ENCODE data around the gene FNDC3B.
"Not testable (repeated sequence)": the region's sequence is repeated elsewhere in the genome, so short reads cannot be mapped to it uniquely, and the experiment has no call there.

The FNDC3B gene

DNA sequence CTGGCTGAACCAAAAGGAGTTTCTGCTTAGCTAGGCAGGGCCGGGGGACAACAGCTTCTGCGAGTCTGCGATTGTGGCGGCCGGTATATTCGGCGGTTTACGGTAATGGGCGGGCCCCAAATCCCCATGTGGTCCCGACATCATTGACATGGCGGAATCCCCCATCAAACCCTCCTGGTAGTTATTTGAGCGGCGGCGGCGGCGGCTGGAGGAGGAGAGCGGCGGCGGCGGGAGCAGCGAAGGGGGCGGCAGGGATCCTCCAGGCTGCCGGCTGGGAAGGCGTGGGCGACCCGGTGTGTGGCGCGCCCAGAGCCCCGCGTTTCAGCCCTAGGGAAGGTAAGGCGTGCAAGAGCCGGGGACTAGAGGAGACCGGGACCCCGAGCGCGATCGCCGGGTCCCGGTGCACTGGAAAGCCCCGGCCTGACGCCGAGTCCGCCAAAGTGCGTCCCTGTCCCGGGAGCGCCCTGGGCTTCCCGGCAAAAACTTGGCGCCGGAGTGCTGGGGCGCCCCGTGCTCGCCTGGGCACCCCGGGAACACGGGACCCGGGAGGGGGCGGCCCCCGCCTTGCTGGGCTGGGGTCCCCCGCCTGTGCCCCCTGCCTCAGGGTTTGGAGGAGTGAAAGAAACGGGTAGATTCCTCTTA lies at the start of gene FNDC3B:
Gene FNDC3B (plus strand): TSS at position 143 of the 642 bp plus-strand sequence. CDS start 72,902 bp downstream, outside the sequence.
- DNase-seq = peak; percentile 91

DNA sequence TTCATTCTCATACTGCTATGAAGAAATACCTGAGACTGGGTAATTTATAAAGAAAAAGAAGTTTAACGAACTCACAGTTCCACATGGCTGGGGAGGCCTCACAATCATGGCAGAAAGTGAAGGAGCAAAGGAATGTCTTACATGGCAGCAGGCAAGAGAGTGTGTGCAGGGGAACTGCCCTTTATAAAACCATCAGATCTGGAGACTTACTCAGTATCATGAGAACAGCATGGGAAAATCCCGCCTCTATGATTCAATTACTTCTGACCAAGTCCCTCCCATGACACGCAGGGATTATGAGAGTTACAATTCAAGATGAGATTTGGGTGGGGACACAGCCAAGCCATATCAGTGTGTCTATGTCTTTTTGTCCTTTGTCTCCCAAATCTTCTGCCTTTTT lies 49.1 kb upstream of the FNDC3B start:
- not testable (repeated sequence) for DNase-seq

DNA sequence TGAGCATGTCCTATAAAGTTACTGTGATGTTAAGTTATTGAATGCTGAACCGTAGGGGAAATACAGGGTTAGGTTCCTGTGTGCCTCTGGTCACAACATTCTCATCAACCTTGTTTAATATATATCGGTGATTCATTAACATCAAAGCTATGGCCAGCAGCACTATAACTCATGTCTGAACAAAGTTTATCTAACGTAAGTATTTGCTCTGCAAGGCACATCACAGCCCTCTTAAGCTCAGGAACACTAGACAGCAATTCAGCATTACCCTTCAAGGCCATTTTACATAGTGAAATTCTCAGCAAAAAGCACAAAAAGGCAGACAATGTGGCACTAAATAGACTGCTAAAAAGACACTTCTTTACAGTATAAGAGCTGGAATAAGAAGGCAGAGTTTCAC lies 48.2 kb upstream of the FNDC3B start:
- no peak for DNase-seq

DNA sequence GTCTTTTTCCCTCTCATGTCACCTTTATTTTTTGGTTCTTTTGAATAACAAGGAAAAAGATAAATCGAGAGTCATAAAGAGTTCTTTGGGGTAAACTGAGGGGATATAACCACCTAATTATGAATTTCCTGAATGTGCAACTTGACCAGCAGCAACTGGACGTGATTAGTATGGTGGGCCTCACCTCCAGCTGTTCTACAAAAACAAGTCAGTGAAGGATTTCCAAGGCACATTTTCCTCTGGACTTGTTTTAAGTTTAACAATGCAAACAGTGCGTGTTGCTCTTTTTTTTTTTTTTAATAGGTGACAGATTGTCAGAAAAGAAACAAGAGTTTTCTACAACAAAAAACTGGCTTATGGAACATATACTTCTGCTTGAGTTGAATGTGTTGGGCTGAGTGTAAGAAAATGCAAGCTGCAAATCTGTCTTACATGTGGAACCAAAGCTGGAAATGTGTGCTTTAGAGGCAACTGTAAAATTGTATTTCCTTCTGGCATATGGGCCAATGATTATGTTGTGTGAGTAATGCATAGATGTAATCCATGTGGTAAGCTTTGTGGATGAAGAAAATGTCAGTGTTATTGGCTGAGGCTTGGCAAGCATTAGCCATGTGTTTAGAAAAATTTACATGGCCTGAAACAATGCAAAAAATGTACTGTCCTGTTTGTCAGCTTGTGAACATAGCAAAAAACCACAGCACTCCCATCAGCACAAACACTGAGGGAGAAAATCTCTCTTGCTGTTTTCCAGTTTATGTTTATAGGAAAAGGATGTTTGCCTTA lies 44.5 kb upstream of the FNDC3B start:
- no peak for DNase-seq

DNA sequence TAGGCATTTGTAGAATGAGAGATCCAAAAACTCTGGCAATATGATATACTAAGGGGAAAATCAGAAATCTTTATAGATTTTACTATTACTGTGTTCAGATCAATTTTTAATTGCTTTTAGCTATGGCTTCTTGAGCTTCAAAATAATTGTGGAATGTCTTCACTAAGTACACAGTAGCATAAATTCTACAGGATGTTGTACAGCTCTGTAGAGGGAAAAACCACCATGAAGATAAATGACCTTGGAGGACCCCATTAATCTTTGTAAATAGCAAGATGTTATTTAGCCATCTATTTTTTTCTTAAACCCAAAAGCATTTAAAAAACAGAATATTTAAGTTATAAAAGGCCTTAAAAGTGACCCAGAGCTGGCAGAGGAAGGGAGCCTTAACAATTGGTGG lies 43.9 kb upstream of the FNDC3B start:
- no peak for DNase-seq

DNA sequence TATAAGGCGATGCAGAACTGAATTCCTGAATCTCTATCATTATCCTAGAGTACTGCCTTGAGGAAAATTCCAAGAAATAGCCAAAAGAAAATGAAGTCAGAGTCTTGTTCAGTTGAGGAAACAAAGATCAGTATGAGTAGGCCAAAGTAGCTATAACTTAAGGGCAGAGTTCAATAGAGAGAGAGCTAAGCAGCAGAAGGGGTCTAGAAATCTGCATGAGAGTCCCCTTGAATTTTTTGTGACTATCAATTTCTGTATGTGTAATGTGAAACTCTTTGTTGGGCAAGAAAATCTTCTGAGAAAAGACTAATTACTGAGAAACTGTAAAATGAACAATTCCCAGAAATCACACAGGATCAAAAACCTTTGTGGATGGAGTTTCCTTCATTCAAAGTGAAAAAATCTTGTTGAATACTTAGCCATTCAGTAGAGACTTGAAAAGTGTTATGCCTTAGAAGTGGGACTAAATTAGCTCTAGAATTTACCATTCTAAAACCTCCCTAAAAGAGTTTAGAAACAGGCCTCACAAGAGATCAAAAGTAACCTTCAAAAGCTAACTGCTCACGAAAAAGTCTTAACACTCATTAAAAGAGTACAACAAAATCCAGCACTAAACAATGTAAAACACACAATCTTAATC lies 43.1 kb upstream of the FNDC3B start:
- DNase-seq = no peak

DNA sequence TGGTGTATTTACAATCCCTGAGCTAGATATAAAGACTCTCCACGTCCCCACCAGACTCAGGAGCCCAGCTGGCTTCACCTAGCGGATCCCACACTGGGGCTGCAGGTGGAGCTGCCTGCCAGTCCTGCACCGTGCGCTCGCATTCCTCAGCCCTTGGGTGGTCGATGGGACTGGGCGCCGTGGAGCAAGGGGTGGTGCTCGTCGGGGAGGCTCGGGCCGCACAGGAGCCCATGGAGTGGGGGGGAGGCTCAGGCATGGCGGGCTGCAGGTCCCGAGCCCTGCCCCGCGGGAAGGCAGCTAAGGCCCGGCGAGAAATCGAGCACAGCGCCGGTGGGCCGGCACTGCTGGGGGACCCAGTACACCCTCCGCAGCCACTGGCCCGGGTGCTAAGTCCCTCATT lies 40.6 kb upstream of the FNDC3B start:
- DNase-seq = not testable (repeated sequence)

DNA sequence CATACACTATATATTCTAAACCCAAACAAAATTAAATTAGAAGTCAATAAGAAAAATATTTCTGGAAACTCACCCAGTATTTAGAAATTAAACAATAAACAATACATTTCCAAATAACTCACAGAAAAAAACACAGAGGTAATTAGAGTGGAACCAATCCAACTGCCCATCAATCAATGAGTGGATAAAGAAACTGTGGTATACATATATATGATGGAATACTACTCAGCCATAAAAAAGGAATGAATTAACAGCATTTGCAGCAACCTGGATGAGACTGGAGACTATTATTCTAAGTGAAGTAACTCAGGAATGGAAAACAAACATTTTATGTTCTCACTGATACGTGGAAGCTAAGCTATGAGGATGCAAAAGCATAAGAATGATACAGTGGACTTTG lies 37.8 kb upstream of the FNDC3B start:
- DNase-seq = not testable (repeated sequence)

DNA sequence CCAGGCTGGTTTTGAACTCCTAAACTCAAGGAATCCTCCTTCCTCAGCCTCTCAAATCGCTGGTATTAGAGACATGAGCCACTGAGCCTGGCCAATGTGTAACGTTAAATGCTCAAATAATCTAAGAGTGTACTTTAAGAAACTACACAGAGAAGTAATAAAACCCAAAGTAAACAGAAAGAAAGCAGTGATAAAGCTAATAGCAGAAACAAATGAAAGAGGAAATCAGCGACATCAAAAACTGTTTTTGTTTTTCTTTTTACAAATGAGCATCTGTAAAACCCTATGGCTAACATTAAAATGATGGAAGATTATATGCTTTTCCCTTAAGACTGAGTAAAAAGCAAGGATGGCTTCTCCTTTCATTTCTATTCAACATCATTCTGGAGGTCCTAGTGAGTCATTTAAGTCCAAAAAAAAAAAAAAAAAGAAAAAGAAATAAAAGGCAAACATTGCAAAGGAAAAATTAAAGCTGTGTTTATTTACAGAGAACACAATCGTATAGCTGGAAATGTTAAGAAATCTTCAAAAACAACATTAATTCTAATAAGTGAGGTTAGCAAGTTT lies 36.8 kb upstream of the FNDC3B start:
- DNase-seq = no peak

DNA sequence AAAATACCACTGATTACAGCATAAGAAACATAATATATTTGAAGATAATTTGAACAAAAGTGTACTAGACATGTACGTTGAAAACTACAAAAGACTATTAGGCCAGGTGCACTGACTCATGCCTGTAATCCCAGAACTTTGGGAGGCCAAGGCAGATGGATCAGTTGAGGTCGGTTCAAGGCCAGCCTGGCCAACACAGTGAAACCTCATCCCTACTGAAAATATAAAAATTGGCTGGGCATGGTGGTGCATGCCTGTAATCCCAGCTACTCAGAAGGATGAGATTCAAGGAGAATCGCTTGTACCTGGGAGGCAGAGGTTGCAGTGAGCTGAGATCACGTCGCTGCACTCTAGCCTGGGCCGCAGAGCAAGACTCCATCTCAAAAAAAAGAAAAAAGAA lies 36.2 kb upstream of the FNDC3B start:
- DNase-seq = no peak

DNA sequence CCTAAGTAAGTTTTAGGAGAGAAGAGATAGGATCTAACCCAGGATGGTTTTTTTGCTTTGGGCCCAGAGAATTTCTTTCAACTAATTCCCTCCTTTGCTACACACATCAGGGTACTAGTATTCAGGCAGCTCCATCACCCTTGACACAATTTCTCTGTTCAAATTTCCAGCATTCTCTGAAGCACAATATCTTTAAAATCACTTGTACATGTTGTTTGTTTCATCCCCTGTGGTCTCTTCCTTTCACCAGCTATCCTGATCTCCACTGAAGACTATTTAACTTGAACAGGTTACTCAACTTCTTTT lies 32.4 kb upstream of the FNDC3B start:
- DNase-seq = no peak

DNA sequence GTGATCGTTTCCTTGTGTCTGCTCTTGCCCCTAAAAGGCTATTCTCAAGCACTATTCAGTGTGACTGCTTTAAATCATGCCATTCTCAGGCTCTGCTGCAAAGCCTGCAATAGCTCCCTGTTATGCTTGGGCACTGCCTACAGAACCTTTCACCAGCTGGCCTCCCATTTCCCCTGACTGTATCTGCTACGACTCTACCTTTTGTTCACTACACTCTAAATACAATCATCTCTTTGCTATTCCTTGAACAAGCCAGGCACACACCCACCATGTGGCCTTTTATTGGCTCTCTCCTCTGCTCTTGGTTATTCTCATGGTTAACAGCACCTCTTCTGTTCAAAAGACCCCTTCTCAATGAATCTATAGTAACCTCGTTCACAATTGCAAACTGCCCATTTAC lies 29.6 kb upstream of the FNDC3B start:
- DNase-seq = no peak

DNA sequence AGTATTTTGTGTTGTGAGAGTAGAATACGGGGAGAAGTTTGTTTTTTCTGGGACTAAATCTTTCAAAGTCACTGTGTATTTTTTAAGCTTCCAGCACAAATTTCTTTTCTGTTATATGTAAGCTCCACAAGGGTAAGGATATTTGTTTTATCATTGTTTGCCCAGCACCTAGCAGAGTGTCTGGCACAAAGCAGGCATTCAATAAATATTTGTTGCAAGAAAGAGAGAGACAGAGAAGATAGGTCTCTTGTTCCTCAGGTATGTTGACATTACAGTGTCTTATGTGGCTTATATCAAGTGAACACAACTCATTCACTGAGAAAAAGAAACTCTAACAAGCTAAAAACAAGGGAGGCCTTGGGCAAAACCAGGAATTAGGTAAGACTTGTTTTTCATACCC lies 26.6 kb upstream of the FNDC3B start:
- no peak for DNase-seq

DNA sequence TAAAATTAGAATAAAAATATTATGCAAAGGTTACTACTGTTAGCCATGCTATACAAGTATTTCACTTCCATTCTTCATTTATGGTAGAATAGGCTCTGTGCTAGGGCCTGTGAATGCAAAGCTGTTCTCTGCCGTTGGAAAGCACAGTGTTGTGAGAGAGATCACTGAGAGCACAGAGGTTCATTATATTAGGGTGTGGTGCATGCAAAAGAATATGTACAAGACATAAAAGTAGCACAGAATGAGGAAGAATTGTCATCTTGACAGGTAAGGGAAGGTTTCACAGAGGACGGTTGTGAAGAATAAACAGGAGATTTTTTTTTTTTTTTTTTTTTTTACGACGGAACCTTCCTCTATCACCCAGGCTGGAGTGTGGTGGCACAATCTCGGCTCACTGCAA lies 25.2 kb upstream of the FNDC3B start:
- DNase-seq = no peak

DNA sequence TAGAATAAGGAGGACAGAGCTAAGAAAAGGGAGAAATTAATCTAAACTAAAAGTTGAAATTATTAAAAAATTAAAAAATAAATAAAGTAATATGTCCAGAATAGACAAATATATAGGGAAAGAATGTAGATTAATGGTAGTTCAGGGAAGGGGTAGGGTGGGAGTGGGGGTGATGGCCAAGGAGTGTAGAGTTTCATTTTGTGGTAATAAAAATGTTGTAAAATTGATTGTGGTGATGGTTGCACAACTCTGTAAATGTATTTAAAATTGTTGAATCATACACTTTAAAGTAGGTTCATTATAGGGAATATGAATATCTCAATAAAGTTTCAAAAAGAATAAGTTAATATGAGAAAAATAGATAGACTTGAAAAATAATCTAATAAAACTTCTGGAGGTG lies 21.0 kb upstream of the FNDC3B start:
- no peak for DNase-seq

DNA sequence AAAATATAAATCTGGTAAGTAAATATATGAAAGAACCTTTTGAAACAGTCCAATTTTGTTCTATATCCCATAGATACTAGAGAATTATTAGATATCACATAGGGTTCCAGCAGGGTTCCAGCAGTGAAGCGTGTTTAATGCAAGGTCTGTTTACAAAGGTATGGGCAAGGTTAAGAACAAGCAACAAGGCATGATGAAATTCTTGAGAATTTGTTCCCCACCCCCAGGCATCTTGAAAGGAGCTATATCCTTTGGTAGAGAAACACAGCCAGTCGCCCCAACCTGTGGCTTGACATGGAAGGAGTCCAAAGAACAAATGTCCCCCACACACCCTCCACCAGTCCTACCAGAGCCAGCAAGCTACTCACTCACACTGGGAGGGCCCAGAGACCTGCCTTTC lies 18.6 kb upstream of the FNDC3B start:
- no peak for DNase-seq

DNA sequence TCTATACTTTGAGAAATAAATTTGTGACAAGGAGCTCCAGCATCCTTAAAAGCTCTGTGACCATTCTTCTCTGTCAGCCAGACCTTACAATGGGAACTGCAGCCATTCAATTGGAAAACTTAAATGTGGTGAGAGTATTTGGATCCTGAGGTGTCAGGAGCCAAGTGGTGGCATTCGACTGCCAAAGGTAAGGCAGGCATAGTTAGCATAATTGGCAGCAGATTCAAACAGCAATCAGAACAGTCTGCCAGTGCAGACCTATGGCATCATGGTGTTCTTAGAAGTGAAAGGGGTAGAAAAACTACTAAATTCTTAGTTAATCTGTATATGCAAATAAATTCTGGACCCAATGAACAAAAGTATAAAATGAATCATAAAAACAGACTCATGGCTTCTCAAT lies 18.2 kb upstream of the FNDC3B start:
- no peak for DNase-seq

DNA sequence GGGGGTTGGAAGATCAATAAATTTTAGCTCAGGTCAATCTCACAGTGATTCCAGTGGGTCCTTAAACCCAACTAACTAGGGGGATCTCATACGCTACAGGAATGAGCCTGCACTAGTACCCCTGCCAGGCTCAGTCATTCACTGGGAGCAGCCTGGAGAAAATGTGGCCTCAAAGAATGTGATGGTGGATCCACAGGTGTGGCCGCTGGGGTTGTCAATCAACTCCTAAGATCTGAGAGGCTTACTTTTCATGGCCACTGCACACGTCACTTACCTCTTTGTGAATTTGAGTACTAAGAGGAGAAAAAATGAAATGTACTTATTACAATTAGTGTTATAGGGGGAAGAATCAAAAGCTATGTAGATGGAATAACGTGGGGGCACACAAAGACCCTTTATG lies 17.5 kb upstream of the FNDC3B start:
- no peak for DNase-seq

DNA sequence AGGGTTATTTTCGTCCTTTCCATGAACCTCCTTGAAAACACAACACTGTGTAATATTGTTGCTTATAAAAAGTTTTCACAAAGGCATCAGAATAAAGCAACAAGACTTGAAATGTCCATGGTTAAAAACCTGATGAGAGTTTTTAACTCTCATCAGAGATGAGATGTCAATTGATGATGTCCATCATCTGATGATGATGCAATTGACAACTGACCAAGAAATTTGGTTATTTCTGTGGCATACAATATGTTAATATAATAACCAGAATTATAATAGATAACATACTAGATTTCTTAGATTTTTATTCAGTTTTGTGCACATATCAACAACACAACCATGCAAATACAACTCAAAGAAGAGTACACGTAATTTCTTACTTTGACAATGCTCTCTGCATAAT lies 15.5 kb upstream of the FNDC3B start:
- DNase-seq = no peak

DNA sequence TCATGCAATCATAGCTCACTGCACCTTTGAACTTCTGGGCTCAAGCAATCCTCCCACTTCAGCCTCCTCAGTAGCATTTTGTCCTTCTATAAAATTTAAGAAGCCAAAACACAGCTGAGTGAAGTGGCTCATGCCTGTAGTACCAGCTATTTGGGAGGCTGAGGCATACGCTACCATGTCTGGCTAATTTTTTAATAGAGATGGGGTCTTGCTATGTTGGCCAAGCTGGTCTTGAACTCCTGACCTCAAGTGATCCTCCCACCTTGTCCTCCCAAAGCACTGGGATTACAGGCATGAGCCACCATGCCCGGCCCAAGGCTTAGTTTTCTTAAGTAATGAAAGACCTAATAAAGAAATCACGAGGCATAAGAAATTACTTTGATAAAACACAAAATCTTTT lies 14.7 kb upstream of the FNDC3B start:
- no peak for DNase-seq

DNA sequence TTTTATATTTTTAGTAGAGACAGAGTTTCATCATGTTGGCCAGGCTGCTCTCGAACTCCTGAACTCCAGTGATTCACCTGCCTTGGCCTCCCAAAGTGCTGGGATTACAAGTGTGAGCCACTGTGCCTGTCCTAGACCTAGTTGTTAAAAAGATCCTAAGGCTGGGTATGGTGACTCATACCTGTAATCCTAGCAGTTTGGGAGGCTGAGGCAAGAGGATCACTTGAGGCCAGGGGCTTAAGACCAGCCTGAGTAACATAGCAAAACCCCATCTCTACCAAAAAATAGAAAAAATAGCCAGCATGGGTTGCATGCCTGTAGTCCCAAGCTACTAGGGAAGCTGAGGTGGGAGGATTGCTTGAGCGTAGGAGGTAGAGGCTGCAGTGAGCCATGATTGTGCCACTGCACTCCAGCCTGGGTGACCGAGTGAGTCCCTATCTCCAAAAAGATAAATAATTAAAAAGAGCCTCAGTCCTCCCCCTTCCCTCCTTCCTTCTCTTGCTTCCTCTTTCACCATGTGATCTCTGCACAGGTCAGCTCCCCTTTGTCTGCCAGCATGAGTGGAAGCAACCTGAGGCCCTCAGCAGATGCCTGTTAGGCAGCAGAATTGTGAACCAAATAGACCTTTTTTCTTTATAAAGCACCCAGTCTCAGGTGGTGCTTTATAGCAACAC lies 9.8 kb upstream of the FNDC3B start:
- no peak for DNase-seq

DNA sequence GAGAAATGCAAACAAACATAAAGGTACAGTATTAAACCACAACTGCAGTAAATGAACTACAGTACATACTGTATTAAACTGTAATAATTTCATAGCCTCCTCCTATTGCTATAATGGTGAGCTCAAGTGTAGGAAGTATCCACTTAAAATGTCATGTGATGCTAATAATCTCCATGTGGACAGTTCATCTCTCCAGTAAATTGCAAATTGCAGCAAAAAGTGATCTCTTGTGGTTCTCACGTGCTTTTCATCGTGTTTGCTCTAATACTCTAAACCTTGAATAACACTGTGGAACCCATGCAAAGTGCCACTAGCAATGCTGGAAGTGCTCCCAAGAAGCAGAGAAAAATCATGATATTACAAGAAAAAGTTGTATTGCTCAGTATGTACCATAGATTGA lies 9.2 kb upstream of the FNDC3B start:
- DNase-seq = no peak

DNA sequence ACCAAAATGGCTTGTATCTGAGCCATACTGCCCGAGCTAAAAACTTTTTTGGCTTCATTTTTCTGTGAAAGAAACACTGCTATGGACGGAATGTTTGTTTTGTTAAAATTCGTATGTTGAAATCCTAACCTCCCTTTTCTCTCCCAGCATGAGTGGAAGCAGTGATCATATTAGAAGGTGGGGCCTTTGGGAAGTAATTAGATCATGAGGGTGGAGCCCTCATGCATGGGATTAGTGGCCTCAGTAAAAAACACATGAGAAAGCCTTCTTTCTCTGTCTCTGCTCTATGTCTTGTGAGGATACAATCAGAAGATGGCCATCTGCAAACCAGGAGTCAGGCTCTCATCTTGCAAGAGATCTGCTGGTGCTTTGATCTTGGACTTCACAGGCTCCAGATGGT lies 7.4 kb upstream of the FNDC3B start:
- DNase-seq = no peak

DNA sequence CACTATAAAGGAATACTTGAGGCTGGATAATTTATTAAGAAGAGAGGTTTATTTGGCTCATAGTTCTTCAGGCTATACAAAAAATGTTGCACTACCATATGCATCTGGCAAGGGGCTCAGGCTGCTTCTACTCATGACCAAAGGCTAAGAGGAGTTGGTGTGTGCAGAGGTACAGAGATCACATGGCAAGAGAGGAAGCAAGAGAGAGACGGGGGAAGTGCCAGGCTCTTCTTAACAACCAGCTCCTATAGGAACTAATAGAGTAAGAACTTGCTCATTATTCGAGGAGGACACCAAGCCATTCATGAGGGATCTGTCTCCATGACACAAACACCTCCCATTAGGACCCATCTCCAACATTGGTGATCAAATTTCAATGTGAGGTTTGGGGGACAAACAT lies 6.0 kb upstream of the FNDC3B start:
- DNase-seq = no peak

Data from CD4-positive, alpha-beta T cell treated with Interleukin-15 for 1 hour (primary cell).